Measurements from ENCODE around the gene OR52H1. TPM values are rescaled to one million over a fixed set of nuclear protein-coding genes. Genes with fewer than 3 reads are reported as not detected.

The OR52H1 gene
- total RNA-seq, 3 donors from 2014 or later: not detected

DNA sequence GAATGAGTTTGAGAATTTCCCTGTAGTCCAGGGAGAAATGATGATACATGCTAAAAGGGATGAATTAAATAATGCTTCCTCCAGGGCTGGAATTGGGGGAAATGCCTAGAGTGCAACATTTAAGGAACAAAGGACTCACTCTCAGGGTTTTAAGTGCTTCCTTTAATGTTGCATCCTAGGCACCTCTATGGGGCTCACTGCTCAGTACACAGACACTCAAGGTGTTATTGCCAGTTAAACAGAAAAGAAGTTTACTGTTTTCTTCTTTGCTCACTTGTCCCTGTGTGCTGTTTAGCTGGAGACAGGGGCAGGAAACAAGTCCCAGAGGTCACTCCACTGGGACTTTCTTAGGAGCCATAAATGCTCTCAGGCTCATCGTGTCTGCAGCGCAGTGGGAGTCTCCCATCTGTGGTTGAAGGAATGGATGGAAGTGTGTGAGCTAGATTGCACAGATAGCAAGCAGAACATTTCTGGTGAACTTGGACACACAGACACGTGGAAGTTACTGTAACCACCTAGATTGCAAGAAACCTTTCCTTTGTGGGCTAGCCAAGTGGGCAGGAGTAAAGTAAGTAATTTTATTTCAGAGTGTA, 8.4 kb upstream of the OR52H1 start:
- Mint-ChIP-seq H3K4me3 (no peak overlapping the region), H3K27me3 (ENCODE audit: low read depth) (peaks cover 4% of the 10 kb centered on the region), H3K36me3 (ENCODE audit: insufficient read depth) (no peaks in the 10 kb centered on the region), H3K9me3 (no peaks in the 10 kb centered on the region), H3K4me1 (ENCODE audit: low read depth) (no peaks in the 10 kb centered on the region)
- DNase-seq (no peak), ATAC-seq (no peak)

DNA sequence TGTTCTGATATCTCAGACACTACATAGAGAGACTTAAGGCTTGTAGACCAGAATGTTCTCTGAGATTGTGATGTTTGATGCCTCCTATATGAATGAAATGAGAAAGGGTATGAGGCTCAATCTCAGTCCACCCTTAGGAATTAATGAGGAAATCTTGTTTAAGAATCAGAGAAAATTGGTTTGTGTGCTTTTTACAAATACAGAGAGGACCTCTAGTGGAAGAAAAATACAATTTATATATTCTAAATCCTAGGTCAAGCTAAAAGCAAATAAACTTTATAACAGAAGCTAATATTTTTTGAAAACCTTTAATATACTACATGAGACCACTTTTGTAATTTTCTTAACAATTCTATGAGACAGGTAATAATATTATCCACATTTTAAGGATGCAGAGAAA, 5.0 kb upstream of the OR52H1 start:
- Mint-ChIP-seq H3K4me3 (no peak overlapping the region), H3K27me3 (ENCODE audit: low read depth) (peaks cover 7% of the 10 kb centered on the region), H3K9me3 (no peaks in the 10 kb centered on the region), H3K36me3 (ENCODE audit: insufficient read depth) (no peaks in the 10 kb centered on the region), H3K4me1 (ENCODE audit: low read depth) (no peaks in the 10 kb centered on the region)
- no peak for ATAC-seq
- no peak for DNase-seq

DNA sequence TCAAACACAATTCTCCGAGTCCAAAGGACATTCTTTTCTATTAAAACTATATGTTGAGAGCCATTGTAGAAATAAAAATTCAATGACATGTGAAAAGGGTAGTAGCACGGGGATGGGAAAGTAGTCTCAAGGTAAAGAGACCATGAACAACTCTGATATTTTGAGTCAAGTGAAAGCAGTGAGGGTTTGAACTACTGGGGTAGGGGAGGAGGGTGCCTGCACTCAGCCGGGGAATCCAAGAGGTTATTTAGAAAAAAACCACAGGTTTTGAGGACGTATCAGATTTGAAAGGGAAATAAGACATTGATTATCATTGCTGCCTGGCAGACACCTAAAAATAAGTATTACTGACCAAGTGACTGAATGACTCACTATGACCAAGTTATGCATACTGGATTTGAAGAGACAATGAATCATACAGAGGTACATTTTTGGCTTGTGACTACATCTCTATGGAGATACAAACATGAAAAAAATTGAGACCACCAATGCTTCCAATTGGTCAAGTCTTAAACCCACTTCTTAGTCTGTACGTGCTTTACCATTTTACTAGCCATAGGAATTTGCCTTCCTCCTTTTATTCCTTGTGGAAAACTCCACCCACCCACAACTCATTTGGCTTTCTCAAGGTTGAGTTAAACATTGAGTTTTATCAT, 2.2 kb upstream of the OR52H1 start:
- Mint-ChIP-seq H3K36me3 (ENCODE audit: insufficient read depth) (no peaks in the 10 kb centered on the region), H3K9me3 (no peaks in the 10 kb centered on the region), H3K4me1 (ENCODE audit: low read depth) (no peaks in the 10 kb centered on the region), H3K27me3 (ENCODE audit: low read depth) (peaks cover 6% of the 10 kb centered on the region), H3K4me3 (no peak overlapping the region)
- ATAC-seq (no peak), DNase-seq (no peak)

DNA sequence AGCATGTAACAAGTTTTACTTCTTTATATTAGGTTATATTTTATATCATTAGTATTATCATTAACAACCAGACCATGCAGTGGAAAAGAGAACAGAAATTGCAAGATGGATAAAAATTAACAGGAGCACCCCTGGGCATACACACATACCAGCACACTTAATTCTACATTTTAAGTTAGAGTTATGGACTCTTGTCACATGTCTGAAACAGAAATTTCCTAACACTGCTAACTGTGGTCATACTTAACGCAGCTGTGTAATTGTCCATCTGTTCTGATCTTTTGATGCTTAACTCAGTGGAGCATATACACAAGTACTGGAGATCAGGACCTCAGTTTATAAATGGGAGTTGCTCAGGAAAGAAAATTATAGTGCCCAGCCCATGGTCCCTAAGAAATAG, 358 bp downstream of the OR52H1 start:
- no peaks in the 10 kb centered on the region for H3K4me1 Mint-ChIP-seq (ENCODE audit: low read depth)
- DNase-seq: no peak
- H3K4me3 Mint-ChIP-seq: no peak overlapping the region
- peaks cover 6% of the 10 kb centered on the region for H3K27me3 Mint-ChIP-seq (ENCODE audit: low read depth)
- no peak for ATAC-seq
- no peaks in the 10 kb centered on the region for H3K9me3 Mint-ChIP-seq
- H3K36me3 Mint-ChIP-seq (ENCODE audit: insufficient read depth): no peaks in the 10 kb centered on the region

DNA sequence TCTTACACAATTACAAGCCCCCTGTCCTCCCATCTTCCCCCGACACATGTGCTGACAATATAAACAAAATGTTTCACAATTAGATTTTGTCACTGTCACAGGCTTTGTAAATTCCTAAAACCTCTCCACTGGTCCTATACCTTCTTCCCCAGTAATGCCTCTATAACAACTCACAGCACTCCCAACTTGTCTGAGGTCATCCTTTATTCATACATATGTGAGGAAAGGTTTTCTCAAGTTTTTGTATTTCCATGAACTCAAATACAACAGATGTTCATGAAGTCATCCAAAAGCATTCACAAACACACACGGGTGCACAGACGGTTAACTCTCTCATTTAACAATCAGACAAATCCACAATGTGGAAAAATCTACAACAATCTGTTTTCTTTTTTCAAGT, 1.9 kb downstream of the OR52H1 start:
- Mint-ChIP-seq H3K27me3 (ENCODE audit: low read depth) (peaks cover 6% of the 10 kb centered on the region), H3K36me3 (ENCODE audit: insufficient read depth) (no peaks in the 10 kb centered on the region), H3K9me3 (no peaks in the 10 kb centered on the region), H3K4me3 (no peak overlapping the region), H3K4me1 (ENCODE audit: low read depth) (no peaks in the 10 kb centered on the region)
- ATAC-seq (no peak), DNase-seq (no peak)

DNA sequence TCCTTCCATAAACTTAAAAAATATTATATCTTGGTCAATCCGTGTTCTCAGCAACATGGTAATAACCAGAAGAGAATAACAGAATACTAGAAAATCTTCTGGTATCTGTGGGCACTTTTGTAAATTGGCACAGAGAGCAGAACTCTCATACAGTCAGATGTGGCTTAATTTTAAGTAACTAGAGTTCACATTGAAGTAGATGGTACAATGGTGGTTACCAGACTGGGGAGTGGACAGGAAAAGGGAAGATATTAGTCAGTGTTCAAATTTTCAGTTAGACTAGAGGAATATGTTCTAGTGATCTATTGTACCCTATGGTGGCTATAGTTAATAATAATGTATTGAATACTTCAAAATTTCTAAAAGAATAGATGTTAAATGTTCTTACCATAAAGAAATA, 6.9 kb downstream of the OR52H1 start:
- Mint-ChIP-seq H3K4me3 (no peak overlapping the region), H3K27me3 (ENCODE audit: low read depth) (peaks cover 3% of the 10 kb centered on the region), H3K36me3 (ENCODE audit: insufficient read depth) (no peaks in the 10 kb centered on the region), H3K4me1 (ENCODE audit: low read depth) (no peaks in the 10 kb centered on the region), H3K9me3 (peaks cover 6% of the 10 kb centered on the region)
- ATAC-seq (no peak), DNase-seq (no peak)

DNA sequence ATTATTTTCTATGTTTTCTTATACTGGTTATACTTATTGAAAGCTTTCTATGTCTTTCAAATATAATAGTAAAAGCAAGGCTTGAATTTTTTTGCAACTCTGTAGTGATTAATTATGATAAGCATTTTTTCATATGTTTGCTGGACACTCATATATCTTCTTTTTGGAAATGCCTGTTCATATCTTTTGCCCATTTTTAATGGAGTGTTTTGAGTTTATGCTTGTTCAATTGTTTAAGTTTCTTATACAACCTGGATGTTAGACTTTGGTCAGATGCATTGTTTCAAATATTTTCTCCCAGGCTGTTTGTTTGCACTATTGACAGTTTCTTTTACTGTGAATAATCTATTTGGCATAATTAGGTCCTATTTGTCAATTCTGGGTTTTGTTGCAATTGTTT, 11.9 kb downstream of the OR52H1 start:
- Mint-ChIP-seq H3K36me3 (ENCODE audit: insufficient read depth) (no peaks in the 10 kb centered on the region), H3K4me1 (ENCODE audit: low read depth) (no peaks in the 10 kb centered on the region), H3K4me3 (no peak overlapping the region), H3K27me3 (ENCODE audit: low read depth) (peaks cover 3% of the 10 kb centered on the region), H3K9me3 (peaks cover 10% of the 10 kb centered on the region)
- DNase-seq (no peak), ATAC-seq (no peak)

DNA sequence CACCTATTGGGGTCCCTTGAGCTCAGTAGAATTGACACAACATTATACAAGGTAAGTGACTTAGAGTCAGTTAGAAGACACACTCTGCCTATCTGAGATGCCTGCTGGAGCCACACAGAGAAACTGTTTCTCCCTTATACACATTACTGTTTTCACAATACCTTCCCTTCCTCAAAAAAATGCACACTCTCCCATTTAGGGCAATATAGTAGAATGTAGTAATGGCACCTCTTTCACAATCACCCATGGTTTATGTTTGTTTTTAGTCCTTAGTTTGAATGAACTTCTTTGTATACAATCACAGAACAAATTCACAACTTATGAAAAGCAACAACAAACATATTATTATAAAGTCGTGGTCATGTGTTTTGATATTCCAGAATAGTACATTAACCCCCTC, 14.3 kb downstream of the OR52H1 start:
- peaks cover 10% of the 10 kb centered on the region for H3K9me3 Mint-ChIP-seq
- H3K36me3 Mint-ChIP-seq (ENCODE audit: insufficient read depth): no peaks in the 10 kb centered on the region
- H3K4me3 Mint-ChIP-seq: no peak overlapping the region
- no peaks in the 10 kb centered on the region for H3K27me3 Mint-ChIP-seq (ENCODE audit: low read depth)
- DNase-seq: no peak
- no peaks in the 10 kb centered on the region for H3K4me1 Mint-ChIP-seq (ENCODE audit: low read depth)
- ATAC-seq: no peak

DNA sequence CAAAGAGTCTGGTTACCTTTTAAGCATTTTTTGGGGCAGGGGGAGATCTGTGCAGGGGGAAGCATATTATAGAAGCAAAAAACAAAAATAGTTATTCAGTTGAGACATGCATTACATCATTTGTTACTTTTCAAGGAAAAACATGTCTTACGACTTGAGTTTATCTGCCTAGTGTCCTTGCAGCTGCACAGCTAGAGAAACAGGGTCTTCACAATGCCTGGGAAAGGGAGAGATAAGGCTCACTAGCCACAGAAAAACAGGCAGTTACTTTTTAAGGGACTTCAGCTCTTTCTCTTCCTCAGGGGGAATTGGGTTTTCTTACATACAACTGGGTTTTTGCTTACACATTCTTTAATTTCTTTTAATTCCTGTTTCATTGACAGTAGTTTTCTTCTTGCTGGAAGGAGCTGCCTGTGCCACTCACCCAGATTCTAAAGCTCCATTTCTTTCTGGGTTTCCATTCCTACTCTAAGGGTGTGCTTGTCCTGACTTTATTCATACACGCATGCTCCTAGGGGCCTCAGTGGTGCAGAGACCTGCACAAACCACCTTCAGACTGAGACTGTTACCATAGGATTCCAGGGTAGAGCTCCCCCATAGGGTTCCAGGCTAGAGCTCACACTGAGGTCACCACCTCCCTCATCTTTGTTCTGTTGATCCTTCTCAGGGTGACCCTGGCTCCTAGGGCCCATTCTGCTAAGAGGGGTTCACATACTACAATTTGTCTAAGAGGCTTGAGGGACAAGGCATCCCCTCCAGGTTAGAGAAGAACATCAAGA, 17.1 kb downstream of the OR52H1 start:
- Mint-ChIP-seq H3K4me1 (ENCODE audit: low read depth) (no peaks in the 10 kb centered on the region), H3K27me3 (ENCODE audit: low read depth) (no peaks in the 10 kb centered on the region), H3K9me3 (peaks cover 1% of the 10 kb centered on the region), H3K36me3 (ENCODE audit: insufficient read depth) (no peaks in the 10 kb centered on the region), H3K4me3 (no peak overlapping the region)
- ATAC-seq (no peak), DNase-seq (no peak)

DNA sequence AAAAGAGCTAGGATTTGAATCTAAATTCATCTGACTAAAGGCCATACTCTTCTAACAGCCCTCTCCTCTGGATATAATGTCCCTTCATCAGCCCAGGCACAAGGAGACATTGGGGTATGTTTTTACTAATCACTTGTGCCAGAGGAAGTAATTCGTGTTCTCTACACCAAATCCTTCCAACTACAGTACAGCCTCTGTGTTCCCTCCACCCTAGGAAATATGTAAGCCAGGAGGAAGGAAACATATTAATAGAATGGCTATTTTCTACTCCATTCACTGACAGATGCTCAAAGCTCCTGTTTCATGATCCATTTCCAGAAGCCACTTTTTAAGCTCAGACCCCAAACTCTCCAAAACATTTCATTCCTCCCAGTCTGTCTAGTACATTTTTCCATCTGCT, 19.8 kb downstream of the OR52H1 start:
- Mint-ChIP-seq H3K27me3 (ENCODE audit: low read depth) (no peaks in the 10 kb centered on the region), H3K36me3 (ENCODE audit: insufficient read depth) (no peaks in the 10 kb centered on the region), H3K4me1 (ENCODE audit: low read depth) (no peaks in the 10 kb centered on the region), H3K9me3 (no peaks in the 10 kb centered on the region), H3K4me3 (no peak overlapping the region)
- ATAC-seq (no peak), DNase-seq (no peak)

DNA sequence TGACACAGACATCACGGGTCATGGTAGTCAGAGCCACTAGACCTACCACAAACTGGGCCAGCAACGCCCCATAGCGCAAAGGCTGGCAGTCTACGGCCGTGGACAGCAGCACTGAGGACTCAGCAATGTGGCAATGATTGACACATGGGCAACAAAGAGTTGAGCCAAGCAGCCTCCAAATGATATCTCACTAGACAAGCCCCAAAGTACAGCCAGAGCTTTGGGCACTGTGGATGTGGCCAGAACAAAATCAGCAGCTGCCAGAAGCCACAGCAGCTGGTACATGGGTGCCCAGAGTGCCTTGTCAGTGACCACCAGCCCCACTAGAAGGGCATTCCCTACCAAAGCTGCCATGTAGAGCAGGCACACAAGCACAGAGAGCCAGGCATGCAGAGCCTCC, 20.6 kb downstream of the OR52H1 start:
- Mint-ChIP-seq H3K27me3 (ENCODE audit: low read depth) (no peaks in the 10 kb centered on the region), H3K4me3 (no peak overlapping the region), H3K9me3 (no peaks in the 10 kb centered on the region), H3K4me1 (ENCODE audit: low read depth) (no peaks in the 10 kb centered on the region), H3K36me3 (ENCODE audit: insufficient read depth) (no peaks in the 10 kb centered on the region)
- ATAC-seq: no peak
- no peak for DNase-seq

DNA sequence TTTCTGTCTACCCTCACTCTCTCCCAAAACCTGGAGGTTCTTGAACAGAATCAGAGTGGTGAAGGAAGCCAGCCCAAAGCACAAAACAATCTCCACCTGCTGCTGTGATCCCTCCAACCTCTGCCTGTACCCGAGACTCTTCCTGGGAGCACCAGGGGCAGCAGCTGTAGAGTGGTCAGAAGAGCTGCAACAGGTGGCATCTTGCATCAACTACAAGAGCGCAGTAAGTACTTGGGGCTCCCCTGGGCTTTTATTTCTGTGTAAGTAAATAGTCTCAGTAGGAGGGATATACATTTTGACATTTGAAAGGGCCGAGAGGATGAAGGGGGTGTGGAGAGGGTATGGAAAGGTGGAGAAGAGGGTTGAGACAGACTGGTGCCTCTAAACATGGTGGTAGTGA, 23.6 kb downstream of the OR52H1 start:
- Mint-ChIP-seq H3K4me1 (ENCODE audit: low read depth) (no peaks in the 10 kb centered on the region), H3K36me3 (ENCODE audit: insufficient read depth) (no peaks in the 10 kb centered on the region), H3K9me3 (no peaks in the 10 kb centered on the region), H3K4me3 (no peak overlapping the region), H3K27me3 (ENCODE audit: low read depth) (no peaks in the 10 kb centered on the region)
- ATAC-seq (no peak), DNase-seq (no peak)

DNA sequence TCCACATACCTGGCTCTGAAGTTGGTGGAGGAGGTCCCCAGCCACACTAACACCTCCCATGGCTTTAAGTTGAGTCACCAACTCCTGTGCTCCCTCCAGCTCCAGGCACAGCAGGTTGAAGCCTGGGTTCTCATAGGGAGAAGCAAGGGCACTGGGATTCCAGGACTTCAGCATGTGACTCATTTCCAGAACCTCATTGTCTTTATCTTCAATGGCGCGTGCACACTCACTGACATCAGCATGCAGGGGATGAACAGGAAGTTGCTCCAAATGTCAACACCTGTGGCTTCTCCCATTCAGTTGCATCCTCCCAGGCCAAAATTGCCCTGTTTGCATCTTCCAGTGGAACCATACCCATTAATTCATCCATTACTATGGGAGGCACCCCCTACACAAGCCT, 26.0 kb downstream of the OR52H1 start:
- no peak overlapping the region for H3K4me3 Mint-ChIP-seq
- no peaks in the 10 kb centered on the region for H3K4me1 Mint-ChIP-seq (ENCODE audit: low read depth)
- no peak for ATAC-seq
- H3K27me3 Mint-ChIP-seq (ENCODE audit: low read depth): no peaks in the 10 kb centered on the region
- no peak for DNase-seq
- no peaks in the 10 kb centered on the region for H3K36me3 Mint-ChIP-seq (ENCODE audit: insufficient read depth)
- no peaks in the 10 kb centered on the region for H3K9me3 Mint-ChIP-seq

DNA sequence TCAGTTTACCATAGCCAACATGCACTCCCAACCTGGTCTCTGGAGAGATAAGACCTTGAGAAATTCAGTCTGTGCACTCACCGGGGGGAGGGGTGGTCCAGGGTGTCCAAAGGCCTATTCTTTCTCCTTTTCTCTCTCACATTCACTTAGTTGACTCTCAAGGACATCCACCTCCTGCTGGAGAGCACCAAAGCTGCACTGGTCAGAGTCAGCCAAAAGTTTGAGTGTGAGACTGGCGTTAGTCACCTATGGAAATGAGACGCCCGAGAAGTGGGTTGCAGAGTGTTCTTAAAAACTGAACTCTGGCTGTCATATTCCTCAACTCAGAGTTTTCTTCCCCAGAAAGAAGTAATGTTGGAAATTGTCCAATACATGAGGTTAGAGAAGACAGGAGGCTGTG, 26.8 kb downstream of the OR52H1 start:
- no peaks in the 10 kb centered on the region for H3K9me3 Mint-ChIP-seq
- no peaks in the 10 kb centered on the region for H3K4me1 Mint-ChIP-seq (ENCODE audit: low read depth)
- no peak for DNase-seq
- no peak for ATAC-seq
- no peak overlapping the region for H3K4me3 Mint-ChIP-seq
- H3K36me3 Mint-ChIP-seq (ENCODE audit: insufficient read depth): no peaks in the 10 kb centered on the region
- no peaks in the 10 kb centered on the region for H3K27me3 Mint-ChIP-seq (ENCODE audit: low read depth)

DNA sequence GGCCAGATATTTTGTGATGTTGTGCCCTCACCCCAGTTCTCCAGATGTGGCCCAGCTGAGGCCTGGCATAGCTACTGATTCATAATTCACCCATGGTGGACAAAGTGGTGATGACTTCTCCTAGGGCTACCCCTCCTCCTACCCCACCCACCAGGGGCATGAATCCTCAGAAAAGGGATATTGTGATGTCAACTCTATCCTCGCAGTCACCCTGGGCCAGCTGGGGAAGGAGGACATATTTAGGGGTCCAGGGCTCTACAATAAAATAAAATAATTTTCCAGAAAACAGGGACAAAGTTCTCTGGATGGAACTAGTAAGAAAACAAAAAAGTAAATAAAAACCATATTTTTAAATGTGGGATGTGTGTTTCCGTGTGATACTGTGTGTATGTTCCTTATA, 31.7 kb downstream of the OR52H1 start, which contains the start of gene UBQLNL:
Gene UBQLNL (minus strand): TSS at position 101 of the 400 bp plus-strand sequence. CDS start 258 bp downstream, outside the sequence.
- no peaks in the 10 kb centered on the region for H3K27me3 Mint-ChIP-seq (ENCODE audit: low read depth)
- no peak for DNase-seq
- no peak for ATAC-seq

More for the DNA sequence above, 31.7 kb downstream of the OR52H1 start, which contains the start of gene UBQLNL:
- Mint-ChIP-seq H3K36me3 (ENCODE audit: insufficient read depth) (no peaks in the 10 kb centered on the region), H3K4me1 (ENCODE audit: low read depth) (no peaks in the 10 kb centered on the region), H3K4me3 (no peak within 1 kb of the TSS), H3K9me3 (no peaks in the 10 kb centered on the region)
